Suprapubic skin (tissue), 4 donors: ENCODE measurements around the gene NKPD1. TPM values are rescaled to one million over a fixed set of nuclear protein-coding genes. Genes with fewer than 3 reads are reported as not detected.

Experiments used
- DNase-seq, 2 donors: peaks; one replicate each; pipeline ENCODE4 v3.0.0-alpha.2; 2019; ENCODE audit warnings: low spot score in 2 of 2
- H3K27ac ChIP-seq: fragments of 200-600 bp; sonication (generic); one replicate; pipeline ENCODE4 v1.5.1; 2019
- H3K27me3 ChIP-seq: fragments of 200-600 bp; sonication (generic); one replicate; pipeline ENCODE4 v1.5.1; 2019
- H3K36me3 ChIP-seq: fragments of 200-600 bp; sonication (generic); one replicate; pipeline ENCODE4 v1.5.1; 2019
- H3K4me1 ChIP-seq: fragments of 200-600 bp; sonication (generic); one replicate; pipeline ENCODE4 v1.5.1; 2019
- H3K4me3 ChIP-seq: fragments of 200-600 bp; sonication (generic); one replicate; pipeline ENCODE4 v1.5.1; 2019; ENCODE audit warnings: mild to moderate bottlenecking
- H3K9me3 ChIP-seq: fragments of 200-600 bp; sonication (generic); one replicate; pipeline ENCODE4 v1.5.1; 2019
- CTCF ChIP-seq, 2 donors: fragments of 200-600 bp in 1 of 2; fragments of 450-650 bp in 1 of 2; sonication (generic) in 1 of 2; IDR thresholded peaks; one replicate each; pipeline ENCODE4 v1.5.1; 2016 to 2019; ENCODE audit warnings: antibody characterized with exemption in 2 of 2, mild to moderate bottlenecking in 1 of 2, moderate library complexity in 1 of 2
- EP300 ChIP-seq: sonication (generic); formaldehyde crosslinking; IDR thresholded peaks from one replicate; pipeline ENCODE4 v1.6.1; 2017; ENCODE audit warnings: antibody characterized with exemption
- POLR2A ChIP-seq, 2 donors: fragments of 450-650 bp; IDR thresholded peaks; one replicate each; pipeline ENCODE4 v1.6.1; 2017; ENCODE audit warnings: antibody characterized with exemption in 2 of 2, mild to moderate bottlenecking in 2 of 2, moderate library complexity in 2 of 2
- POLR2AphosphoS5 ChIP-seq, 3 donors: sonication (generic); formaldehyde crosslinking; IDR thresholded peaks; one replicate each; pipeline ENCODE4 v1.6.1; 2017; ENCODE audit warnings: antibody characterized with exemption in 3 of 3
- WGBS: methylation state at CpG from one replicate; pipeline ENCODE4 v1.1.5; 2018; 5-methylcytosine and 5-hydroxymethylcytosine counted together
- total RNA-seq, 4 donors: library from RNA; depleted of rRNA; stranded (reverse); fragments of >200 nt; gene quantifications; one replicate each; pipeline ENCODE4 v1.1.0, GENCODE V29; 2016

NKPD1 gene
- total RNA-seq, 4 donors from 2014 or later, result 22.4 to 60.4 (median 51.1) TPM

- TF ChIP-seq POLR2AphosphoS5 (IDR thresholded peaks at IDR 0.05) (no peak), CTCF (IDR thresholded peaks at IDR 0.05) (no peak), POLR2A (IDR thresholded peaks at IDR 0.05) (no peak), EP300 (no peak)
- DNase-seq, result no peak
- Histone ChIP-seq H3K4me1 (peaks cover 59% of the 10 kb centered on the region), H3K27me3 (peaks cover 15% of the 10 kb centered on the region), H3K27ac (peak overlapping the region; percentile 8), H3K9me3 (no peaks in the 10 kb centered on the region), H3K36me3 (no peaks in the 10 kb centered on the region), H3K4me3 (peak overlapping the region; percentile 38)
- WGBS, result 57% methylated on average over 16 of the region's 19 CpGs
Observed at GRCh38 chr19:45154064-45154827, 6.5 kb downstream of the NKPD1 start.

GRCh38 chr19:45153339-45154063 lies 7.3 kb downstream of the NKPD1 start:
- Histone ChIP-seq H3K27me3 (peaks cover 15% of the 10 kb centered on the region), H3K36me3 (peaks cover under 1% of the 10 kb centered on the region), H3K4me1 (peaks cover 59% of the 10 kb centered on the region), H3K9me3 (no peaks in the 10 kb centered on the region), H3K4me3 (peak overlapping the region; percentile 38), H3K27ac (peak overlapping the region; percentile 8)
- DNase-seq, result no peak
- 5% methylated on average over 16 of the region's 69 CpGs for WGBS
- TF ChIP-seq POLR2A (IDR thresholded peaks at IDR 0.05), result peak in 1 of 2 donors; percentile 6
- TF ChIP-seq EP300, result no peak

GRCh38 chr19:45152504-45153338 lies 8.1 kb downstream of the NKPD1 start:
- 28% methylated on average over 9 of the region's 91 CpGs for WGBS
- peaks cover 15% of the 10 kb centered on the region for H3K27me3 ChIP-seq
- no peak for TF ChIP-seq POLR2A (IDR thresholded peaks at IDR 0.05)
- no peak for TF ChIP-seq EP300
- no peak for TF ChIP-seq CTCF (IDR thresholded peaks at IDR 0.05)
- no peak for TF ChIP-seq POLR2AphosphoS5 (IDR thresholded peaks at IDR 0.05)
- H3K36me3 ChIP-seq, result peaks cover 7% of the 10 kb centered on the region
- peaks cover 54% of the 10 kb centered on the region for H3K4me1 ChIP-seq
- no peak overlapping the region for H3K27ac ChIP-seq
- peak overlapping the region; percentile 38 for H3K4me3 ChIP-seq
- no peak for DNase-seq
- no peaks in the 10 kb centered on the region for H3K9me3 ChIP-seq

DNA sequence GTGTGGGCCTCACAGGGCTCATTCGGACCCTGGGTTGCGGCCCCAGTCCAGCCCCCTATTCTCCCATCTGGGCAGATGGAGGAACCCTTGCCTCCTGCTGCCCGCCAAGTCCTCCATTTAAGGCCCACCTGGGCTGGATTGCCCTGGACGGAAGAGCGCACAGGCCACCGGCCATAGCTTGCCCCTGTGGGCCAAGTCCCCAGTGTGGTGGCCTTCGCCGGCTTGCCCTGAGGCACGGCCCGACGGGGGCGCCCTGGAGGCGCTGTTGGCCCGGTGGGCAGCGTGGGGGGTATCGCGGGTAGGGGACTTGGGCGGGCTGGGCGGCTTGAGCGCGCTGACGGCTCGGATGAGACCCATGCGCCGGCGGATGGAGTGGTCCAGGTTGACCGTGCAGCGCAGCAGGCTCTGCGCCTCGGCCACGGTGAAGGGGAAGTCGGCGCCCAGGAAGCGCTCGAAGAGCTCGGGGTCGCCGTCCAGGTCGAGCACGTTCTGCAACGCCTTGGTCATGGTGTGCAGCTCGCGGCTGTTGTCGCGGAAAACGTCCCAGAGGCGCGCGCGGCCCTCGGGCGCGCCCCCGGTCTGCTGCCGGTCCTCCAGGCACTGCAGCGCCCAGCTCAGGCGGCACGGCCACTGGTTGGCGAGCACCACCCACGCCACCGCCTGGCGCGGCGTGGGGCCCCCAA lies 8.8 kb downstream of the NKPD1 start:
- WGBS, result 52% methylated on average over 11 of the region's 64 CpGs
- peaks cover 48% of the 10 kb centered on the region for H3K4me1 ChIP-seq
- no peak overlapping the region for H3K27ac ChIP-seq
- TF ChIP-seq POLR2AphosphoS5 (IDR thresholded peaks at IDR 0.05) (no peak), CTCF (IDR thresholded peaks at IDR 0.05) (no peak), EP300 (no peak), POLR2A (IDR thresholded peaks at IDR 0.05) (no peak)
- no peaks in the 10 kb centered on the region for H3K9me3 ChIP-seq
- H3K4me3 ChIP-seq, result peak overlapping the region; percentile 38
- peaks cover 15% of the 10 kb centered on the region for H3K27me3 ChIP-seq
- peaks cover 8% of the 10 kb centered on the region for H3K36me3 ChIP-seq
- no peak for DNase-seq

DNA sequence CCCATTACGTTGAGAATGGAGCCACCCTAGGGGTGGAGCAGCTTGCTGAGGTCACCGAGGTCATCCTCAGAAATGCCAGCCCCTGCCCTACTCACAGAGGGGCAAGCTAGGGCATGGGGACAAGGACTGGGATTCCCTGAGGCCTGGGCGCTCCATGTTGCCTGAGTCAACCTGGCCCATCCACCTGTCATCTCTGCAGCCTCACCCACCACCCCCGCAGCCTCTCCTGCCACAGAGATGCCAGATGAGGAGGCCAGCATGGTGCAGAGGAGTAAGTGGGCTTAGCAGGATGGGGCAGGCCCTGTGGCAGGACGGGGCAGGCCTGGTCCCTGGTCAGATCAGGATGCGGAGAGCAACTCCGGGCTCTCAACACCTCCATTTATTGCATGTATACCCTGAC lies 9.5 kb downstream of the NKPD1 start:
- Histone ChIP-seq H3K9me3 (no peaks in the 10 kb centered on the region), H3K4me1 (peaks cover 43% of the 10 kb centered on the region), H3K4me3 (no peak overlapping the region), H3K36me3 (peaks cover 15% of the 10 kb centered on the region), H3K27ac (no peak overlapping the region), H3K27me3 (peaks cover 15% of the 10 kb centered on the region)
- TF ChIP-seq POLR2A (IDR thresholded peaks at IDR 0.05), result no peak
- DNase-seq, result no peak
- no CpG with 5 or more reads among the region's 7 CpGs for WGBS
